ENCODE data around the gene KLHL8.

DNA sequence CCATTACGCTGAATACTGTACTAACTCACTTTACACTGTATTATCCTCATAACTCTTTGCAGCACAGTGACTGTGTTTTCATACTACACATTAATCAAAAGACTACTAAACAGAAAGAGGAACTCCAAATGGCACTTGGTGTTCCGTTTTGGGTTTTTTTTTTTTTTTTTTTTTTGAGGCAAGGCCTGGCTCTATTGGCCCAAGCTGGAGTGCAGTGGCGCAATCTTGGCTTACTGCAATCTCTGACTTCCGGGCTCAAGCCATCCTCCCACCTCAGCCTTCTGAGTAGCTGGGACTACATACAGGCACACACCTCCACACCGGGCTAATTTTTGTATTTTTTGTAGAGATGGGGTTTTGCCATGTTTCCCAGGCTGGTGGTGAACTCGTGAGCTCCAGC lies 10.7 kb downstream of the KLHL8 start:
- TF ChIP-seq, protein P1, sequence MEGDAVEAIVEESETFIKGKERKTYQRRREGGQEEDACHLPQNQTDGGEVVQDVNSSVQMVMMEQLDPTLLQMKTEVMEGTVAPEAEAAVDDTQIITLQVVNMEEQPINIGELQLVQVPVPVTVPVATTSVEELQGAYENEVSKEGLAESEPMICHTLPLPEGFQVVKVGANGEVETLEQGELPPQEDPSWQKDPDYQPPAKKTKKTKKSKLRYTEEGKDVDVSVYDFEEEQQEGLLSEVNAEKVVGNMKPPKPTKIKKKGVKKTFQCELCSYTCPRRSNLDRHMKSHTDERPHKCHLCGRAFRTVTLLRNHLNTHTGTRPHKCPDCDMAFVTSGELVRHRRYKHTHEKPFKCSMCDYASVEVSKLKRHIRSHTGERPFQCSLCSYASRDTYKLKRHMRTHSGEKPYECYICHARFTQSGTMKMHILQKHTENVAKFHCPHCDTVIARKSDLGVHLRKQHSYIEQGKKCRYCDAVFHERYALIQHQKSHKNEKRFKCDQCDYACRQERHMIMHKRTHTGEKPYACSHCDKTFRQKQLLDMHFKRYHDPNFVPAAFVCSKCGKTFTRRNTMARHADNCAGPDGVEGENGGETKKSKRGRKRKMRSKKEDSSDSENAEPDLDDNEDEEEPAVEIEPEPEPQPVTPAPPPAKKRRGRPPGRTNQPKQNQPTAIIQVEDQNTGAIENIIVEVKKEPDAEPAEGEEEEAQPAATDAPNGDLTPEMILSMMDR (IDR thresholded peaks at IDR 0.05) = no peak
- TF ChIP-seq POLR2A (IDR thresholded peaks at IDR 0.05) (no peak), POLR2AphosphoS5 (IDR thresholded peaks at IDR 0.05) (no peak)

Data from stomach (tissue), 4 donors.